GM19438 (cell line): ENCODE results near the gene HADHB.
A peak's percentile ranks its signal among the peaks of the same experiment; 100 is the strongest.

Source experiments
- ATAC-seq: cut with Tn5 transposase; IDR thresholded peaks from one replicate; pipeline ENCODE4 v1.9.1; 2021; ENCODE audit warnings: low read depth; ENCODE audit not compliant: unreplicated experiment

HADHB gene

DNA sequence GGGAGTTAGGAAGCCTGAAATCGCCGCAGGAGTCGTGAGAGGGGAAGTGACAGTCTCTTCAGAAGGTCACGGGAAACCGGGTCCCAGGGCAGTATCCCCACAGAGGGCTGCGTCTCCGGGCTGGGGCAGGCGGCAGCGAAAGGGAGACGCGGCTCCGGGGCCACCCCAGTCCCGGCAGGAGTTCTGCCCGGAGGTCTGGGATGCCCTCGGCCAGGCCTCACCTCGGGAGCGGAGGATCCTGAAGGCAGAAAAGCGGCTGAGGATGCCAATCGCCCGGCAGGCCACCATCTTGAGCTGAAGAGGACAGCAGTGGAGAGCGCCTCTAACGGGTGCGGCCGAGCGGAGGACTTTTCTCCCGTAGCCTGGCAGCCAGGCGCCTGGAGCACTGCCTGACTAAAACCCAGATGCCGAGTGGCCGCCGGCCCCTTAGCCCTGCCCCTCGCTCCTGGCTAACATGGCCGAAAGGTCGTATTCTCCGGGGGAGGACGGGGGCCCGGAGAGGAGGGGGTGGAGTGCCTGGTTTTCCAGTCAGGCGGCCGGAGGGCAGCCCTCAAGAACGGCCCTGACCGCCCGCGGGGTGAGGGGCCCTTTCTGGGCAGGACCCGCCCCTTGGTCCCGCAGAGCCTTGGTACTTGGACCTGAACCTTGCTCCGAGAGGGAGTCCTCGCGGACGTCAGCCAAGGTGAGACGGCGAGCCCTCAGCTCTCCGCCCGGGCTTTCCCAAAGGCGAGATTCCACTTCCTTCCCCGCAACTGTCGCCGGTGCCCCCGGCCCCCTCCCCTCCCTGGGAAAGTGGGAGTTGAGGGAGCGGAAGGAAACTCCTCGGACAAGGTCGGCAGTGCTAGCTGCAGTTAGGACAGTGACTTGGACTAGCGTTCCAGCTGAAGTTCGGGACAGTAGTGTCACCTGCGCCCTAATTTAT is at the start of gene HADHB, which contains the start of gene HADHA:
HADHB (plus strand) TSS at position 631 of the 922 bp plus-strand sequence. CDS start 9,316 bp downstream, outside the sequence.
HADHA (minus strand) TSS at position 324 of the 922 bp plus-strand sequence; CDS start at position 288, 36 bp downstream.
- peak; percentile 65 for ATAC-seq

- ATAC-seq: no peak
Measured at GRCh38 chr2:26195040-26195984, 49.4 kb upstream of the HADHB start.

DNA sequence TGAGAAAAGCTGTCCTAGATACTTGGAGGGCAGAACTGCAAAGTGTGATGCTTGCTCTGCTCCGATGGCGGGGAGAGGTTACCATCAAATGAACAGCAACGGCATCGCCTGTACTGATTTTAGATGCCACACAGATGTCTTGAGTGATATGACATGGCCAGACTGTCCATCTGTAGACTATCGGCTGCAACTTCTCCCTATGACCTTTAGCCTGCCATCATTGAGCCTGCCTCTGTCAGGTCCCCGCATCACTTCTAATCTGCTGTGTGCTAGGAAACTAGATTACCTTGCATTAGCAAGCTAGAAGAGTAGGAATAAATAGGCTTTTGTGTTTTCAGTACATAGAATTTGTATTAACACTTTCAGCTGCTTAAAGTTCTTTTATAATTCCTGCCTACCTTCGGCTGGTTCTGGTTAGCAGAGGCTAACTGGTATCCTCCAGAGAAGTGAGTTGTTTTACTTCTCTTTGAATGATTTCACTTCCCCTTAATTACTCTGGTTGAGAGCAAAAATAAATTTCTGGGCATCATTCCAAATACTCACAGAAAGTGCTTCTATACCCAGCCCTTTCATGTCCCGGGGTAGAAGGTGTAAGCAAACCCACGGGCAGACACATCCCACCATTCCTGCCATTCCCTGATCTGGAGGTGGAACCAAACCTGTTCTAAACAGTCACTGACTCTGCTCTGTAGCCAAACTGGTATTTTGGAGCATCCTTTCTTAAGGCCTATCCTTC is 47.9 kb upstream of the HADHB start:
- ATAC-seq: no peak

DNA sequence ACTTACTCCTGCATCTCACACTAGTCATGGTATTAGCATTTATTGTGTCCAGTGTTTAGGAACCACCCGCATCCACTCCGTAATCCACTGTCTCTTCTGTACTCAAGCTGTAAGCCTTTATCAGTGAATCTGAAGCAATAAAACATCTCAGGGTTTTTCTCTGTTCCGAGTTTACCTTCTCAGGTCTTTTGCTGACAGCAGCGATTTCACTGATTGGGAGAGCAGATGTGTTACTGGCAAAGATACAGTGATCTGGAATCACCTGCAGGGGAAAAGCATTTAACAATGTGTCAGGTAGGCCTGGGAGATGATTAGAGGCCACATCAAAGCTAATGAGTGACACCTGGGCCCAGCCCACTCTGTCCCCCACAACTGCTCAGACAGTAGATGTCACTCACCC is 47.2 kb upstream of the HADHB start:
- ATAC-seq: no peak

DNA sequence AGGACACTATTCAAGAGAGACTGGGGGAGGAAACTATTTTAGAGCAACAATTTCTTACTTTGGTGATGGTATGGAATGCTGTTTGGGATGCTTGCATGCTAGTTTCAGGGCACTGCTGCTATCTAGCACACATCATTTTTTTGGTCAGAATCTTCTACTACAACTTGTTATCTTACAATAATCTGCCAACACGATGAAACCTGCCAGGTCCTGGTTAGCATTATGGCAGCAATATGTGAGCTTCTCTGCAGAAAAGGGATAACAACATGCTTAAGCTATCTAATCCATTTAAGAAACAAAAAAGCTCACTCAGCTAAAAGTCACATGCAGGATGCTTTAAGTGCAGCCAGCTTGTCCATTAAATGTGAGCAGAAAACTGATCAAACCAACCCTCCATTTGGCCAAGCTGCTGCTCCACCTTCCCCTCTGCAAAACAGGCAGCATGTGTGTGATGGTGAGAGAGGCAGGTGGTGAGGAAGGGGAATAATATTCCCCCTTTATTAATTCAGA is 41.7 kb upstream of the HADHB start:
- ATAC-seq: no peak

DNA sequence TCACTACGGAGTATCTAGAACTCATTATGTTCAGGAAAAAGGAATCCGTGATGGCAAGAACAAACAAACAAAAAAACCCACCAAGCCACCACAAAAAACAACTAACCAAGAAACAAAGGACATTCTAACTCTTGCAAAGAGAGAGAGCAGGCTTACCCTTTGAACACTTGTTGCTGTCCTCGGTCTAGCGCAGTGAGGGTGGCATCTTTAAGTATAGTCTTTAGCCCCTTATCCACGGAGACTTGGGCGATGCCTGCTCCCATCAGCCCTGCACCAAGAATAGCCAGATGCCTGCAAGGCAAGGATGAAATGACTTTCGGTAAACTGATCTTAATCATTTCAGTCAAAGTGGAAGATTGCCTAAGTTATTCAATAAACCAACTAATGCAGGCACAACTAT is 40.8 kb upstream of the HADHB start:
- no peak for ATAC-seq

DNA sequence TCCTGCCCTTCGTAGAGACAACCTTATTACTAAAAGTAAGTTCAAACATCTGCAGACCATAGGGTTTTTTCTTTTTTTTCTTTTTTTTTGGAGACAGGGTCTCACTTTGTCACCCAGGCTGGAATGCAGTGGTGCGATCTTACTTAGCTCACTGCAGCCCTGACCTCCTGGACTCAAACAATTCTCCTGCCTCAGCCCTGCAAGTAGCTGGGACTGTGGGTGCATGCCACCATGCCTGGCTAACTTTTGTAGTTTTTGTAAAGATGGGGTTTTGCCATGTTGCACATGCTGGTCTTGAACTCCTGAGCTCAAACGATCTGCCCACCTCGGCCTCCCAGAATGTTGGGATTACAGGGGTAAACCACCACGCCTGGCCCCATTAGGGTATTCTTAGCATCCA is 32.7 kb upstream of the HADHB start:
- no peak for ATAC-seq

- no peak for ATAC-seq
Measured at GRCh38 chr2:26214759-26215158, 30.0 kb upstream of the HADHB start.

- ATAC-seq: no peak
Measured at GRCh38 chr2:26215833-26216232, 28.9 kb upstream of the HADHB start.

- no peak for ATAC-seq
Measured at GRCh38 chr2:26216587-26216986, 28.2 kb upstream of the HADHB start.

- no peak for ATAC-seq
Measured at GRCh38 chr2:26217720-26218119, 27.0 kb upstream of the HADHB start.

DNA sequence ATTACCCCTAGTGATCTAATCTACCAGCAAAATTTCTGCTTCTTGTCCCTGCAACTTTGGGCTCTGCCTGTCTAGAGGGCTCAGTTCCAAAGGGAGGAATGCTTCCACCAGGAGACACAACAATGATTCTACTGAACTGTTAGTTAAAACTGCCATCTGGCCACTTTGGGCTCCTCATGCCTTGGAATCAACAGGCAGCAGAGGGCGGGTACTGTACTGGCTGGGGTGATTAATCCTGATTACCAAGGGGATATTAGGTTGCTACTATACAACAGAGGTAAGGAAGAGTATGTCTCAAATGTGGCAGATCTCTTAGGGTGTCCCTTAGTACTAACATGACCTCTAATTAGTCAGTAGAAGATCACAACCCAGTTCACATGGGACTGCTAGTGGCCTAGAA is 21.7 kb upstream of the HADHB start:
- ATAC-seq: no peak

DNA sequence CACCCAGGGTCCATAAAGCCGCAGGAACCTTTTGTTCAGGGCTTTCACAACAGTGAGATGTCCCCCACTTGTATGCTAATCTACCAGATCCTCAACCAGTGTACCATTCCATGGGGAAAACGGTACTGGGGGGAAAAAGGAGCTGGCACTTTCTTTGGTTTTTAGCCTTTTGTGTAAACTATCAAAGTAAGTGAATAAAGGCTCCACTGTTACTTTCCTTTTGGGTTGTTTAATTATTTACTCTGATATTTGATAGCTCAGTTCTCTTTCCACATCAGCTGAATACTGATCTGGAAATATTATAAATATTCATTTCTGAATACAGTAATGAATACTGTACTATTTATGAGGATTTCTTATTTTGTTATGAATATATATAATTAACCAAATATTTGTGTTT is 20.6 kb upstream of the HADHB start:
- ATAC-seq: no peak

GRCh38 chr2:26229595-26229994 is 15.1 kb upstream of the HADHB start:
- ATAC-seq: no peak

DNA sequence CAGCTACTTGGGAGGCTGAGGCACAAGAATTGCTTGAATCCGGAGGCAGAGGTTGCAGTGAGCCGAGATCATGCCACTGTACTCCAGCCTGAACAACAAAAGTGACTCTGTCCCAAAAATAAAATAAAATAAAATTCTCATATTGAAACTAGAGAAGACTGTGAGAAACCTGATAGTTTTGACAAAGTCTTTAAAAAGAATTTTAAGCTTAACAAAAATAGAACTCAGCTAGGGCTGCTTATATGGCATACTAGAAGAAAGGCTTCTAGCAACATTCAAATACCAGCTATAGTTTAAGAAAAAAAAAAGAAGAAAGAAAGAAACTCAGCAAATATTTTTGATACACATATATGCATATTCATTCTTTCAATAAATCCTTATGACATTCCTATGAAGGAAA is 13.9 kb upstream of the HADHB start:
- ATAC-seq: no peak

GRCh38 chr2:26235089-26235488 is 9.7 kb upstream of the HADHB start:
- ATAC-seq: no peak

- no peak for ATAC-seq
Measured at GRCh38 chr2:26237868-26238267, 6.9 kb upstream of the HADHB start.

DNA sequence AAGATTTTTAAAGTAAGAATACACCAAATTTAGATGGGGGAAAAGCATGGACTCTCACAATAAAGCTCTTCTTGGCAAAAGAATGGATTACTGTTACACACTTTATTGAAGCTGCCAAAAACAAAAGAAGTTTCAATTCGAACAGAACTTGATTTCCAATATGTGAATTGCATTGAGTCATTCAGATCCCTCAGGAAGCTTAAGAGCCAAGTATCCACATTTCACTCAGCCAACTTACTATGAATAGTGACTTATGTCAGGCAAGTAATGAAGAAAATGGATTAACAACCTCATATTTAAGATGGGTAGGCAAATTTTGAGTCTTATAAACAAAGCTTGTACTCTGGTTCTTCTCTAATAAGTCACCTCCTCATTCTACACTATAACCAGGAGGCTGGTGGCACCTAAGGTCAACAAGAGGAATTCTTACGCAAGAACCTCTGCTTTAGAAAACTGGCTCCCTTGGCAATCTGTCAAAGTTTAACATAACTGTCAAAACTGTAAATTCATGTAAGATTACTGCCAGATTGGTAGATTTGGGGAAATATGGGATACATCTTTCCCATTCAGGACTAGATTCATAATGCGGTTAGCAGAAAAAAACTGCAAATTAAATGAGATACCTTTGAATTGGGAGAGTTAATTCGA is 6.3 kb upstream of the HADHB start:
- ATAC-seq: no peak

DNA sequence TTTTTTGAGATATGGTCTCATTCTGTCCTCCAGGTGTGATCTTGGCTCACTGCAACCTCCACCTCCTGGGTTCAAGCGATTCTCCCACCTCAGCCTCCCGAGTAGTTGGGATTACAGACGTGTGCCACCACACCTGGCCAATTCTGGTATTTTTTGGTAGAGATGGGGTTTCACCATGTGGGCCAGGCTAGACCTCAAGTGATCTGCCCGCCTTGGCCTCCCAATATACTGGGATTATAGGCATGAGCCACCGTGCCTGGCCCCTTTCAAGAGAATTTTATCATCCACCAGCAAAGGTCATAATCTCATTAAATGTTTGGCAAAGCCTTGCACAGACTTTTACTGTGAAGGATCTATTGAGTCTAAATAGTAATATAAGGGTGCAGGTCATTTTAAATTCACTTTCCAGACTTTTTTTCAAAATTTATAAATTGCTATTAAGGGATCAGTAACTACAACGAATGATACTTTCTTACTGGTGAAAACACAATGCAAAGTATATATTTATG is 2.8 kb upstream of the HADHB start:
- ATAC-seq: no peak
